GM21529 (cell line): Measurements from ENCODE around the gene PDYN.

ENCODE experiments used
- ATAC-seq: cut with Tn5 transposase; IDR thresholded peaks from one replicate; pipeline ENCODE4 v1.9.1; 2021; ENCODE audit not compliant: unreplicated experiment

PDYN gene

GRCh38 chr20:1935696-1936366, 58.0 kb downstream of the PDYN start:
- ATAC-seq, result no peak

- ATAC-seq, result no peak
Measured at GRCh38 chr20:1934721-1935573, 58.9 kb downstream of the PDYN start.

- ATAC-seq, result no peak
Measured at GRCh38 chr20:1934156-1934555, 59.7 kb downstream of the PDYN start.

DNA sequence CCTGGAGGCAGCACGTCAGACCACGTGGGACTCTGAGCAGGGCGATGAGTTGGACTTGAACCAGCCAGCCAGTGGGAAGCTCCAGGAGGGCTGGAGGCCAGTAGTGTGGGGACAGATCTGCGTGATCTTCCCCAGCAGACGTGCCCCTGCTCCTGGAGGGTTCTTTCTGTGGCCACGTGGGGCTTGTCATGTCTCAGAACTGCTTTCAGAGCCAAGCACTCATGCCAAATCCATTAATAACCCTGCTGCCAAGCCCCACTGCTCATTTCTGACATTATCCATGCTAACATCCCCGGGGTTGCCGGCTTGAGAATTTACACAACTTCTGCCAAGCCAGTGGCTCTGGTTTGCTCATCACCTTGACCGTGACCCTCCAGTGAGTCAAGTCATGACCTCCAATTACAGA, 60.4 kb downstream of the PDYN start:
- ATAC-seq, result no peak

DNA sequence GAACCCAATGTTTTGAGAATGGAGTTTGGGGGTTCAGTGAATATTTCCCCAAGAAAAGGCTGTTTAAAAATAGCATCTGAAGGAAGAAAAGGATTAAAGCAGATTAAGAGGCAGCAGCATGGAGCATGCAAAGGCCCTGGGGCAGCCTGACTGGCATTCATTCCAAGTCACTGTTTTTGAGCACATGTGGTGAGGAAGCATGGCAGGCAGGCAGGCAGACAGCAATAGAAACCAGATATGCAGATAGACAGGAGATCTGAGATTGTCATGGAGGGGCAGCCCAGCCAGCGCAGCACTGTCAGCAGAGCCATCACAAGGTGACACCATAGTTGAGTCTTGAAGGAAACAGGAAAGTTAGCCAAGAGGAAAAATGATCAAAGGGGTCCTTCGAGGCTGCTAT, 60.9 kb downstream of the PDYN start:
- no peak for ATAC-seq

DNA sequence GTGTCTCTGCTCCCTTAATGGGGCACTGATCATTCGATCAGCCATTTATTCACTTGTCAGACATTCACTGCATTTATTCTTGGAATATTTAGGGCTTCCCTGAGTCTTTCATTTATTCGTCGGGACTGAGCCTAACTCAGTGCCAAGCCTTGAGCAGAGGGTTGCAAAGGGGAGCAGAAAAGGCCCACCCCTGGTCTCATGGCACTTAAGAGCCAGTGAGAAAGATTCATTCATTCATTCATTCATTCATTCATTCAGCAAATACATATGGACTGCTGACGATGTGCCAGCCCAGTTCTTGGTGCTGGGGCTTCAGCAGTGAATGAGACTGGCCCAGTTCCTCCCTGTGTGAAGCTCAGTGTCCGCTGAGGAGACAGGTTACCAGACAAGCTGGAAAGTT, 62.0 kb downstream of the PDYN start:
- ATAC-seq, result no peak

- ATAC-seq, result no peak
Measured at GRCh38 chr20:1930165-1930564, 63.7 kb downstream of the PDYN start.

DNA sequence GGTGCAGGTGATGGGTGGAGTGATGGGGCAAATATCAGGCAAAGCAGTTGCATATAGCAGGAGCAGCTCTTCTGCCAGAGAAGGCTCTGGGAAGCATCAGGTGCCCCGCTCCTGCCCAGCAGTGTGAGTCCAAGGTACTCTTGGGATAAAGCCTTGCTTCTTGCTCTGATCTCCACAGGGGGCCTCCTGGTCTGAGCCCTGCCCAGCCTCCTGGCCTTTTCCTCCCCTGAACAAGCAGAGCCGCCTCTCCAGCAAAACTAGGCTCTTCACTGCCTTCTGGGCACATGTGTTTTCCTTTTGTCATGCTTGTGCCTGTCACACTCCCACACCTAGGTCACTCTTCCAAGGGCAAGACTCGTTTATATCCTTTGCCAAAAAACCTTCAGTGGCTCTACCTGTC, 64.4 kb downstream of the PDYN start:
- ATAC-seq, result no peak

DNA sequence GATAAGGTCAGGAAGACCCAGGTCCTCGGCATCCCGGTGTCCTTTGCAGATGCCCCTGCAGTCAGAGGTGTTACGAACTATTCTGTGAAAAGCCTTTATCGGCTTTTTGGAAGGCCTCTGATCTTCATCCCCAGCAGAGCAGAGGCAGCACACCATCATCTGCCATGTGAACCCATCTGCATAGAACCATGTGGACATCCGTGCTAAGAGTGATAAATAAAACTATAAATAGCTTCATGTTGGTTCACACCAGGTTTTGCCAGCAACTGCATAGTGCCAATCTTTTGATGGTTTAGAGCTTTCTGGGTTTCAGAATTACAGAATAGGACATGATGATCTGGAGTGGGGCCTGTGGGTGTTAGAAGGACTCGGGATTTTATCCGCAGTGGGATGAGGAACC, 65.1 kb downstream of the PDYN start:
- ATAC-seq, result no peak
